Keratinocyte (primary cell): ENCODE results near the gene GAB2. TPM values are rescaled to one million over a fixed set of nuclear protein-coding genes. Genes with fewer than 3 reads are reported as not detected.
"Not testable (repeated sequence)": the region's sequence is repeated elsewhere in the genome, so short reads cannot be mapped to it uniquely, and the experiment has no call there.

Experiments
- DNase-seq: peaks from one replicate; pipeline ENCODE4 v3.0.0-alpha.2; 2011; ENCODE audit warnings: low read depth, missing footprints, low spot score
- FAIRE-seq: peaks from 2 replicates; lab custom pipeline; 2011; peaks lifted over from hg19 to GRCh38; lab: Jason Lieb, UNC
- H2AFZ ChIP-seq: 2 replicates; pipeline ENCODE4 v1.6.0; 2012; ENCODE audit warnings: low read length, control low read depth, inconsistent platforms; ENCODE audit not compliant: control insufficient read depth
- H3K27ac ChIP-seq: 2 replicates; pipeline ENCODE4 v1.5.1; 2011; ENCODE audit warnings: low read length; ENCODE audit not compliant: control insufficient read depth, insufficient read depth
- H3K27me3 ChIP-seq: 3 replicates; pipeline ENCODE4 v1.6.0; 2011; ENCODE audit warnings: low read length; ENCODE audit not compliant: control insufficient read depth, insufficient read depth; ENCODE audit errors: extremely low read depth
- H3K36me3 ChIP-seq, 2 experiments: 2 replicates in 1 of 2; 3 replicates in 1 of 2; pipeline ENCODE4 v1.5.1; 2011; ENCODE audit warnings: low read length in 2 of 2, mild to moderate bottlenecking in 1 of 2; ENCODE audit not compliant: control insufficient read depth in 2 of 2, insufficient read depth in 2 of 2; ENCODE audit errors: extremely low read depth in 1 of 2
- H3K4me1 ChIP-seq: 3 replicates; pipeline ENCODE4 v1.5.1; 2011; ENCODE audit warnings: low read length; ENCODE audit not compliant: control insufficient read depth, insufficient read depth; ENCODE audit errors: extremely low read depth
- H3K4me2 ChIP-seq: 3 replicates; pipeline ENCODE4 v1.6.0; 2011; ENCODE audit warnings: low read depth, low read length; ENCODE audit not compliant: control insufficient read depth, insufficient read depth; ENCODE audit errors: extremely low read depth
- H3K4me3 ChIP-seq, 3 experiments: fragments of 200-600 bp in 1 of 3; sonication (generic) in 1 of 3; 2 replicates in 2 of 3; 3 replicates in 1 of 3; pipeline ENCODE4 v1.5.1; 2011 to 2016; ENCODE audit warnings: low read length in 3 of 3, mild to moderate bottlenecking in 3 of 3, control low read depth in 2 of 3, inconsistent platforms in 1 of 3, low read depth in 1 of 3, mixed read lengths in 1 of 3, mixed run types in 1 of 3, moderate library complexity in 1 of 3; ENCODE audit not compliant: control insufficient read depth in 2 of 3, insufficient read depth in 2 of 3; ENCODE audit errors: extremely low read depth in 1 of 3
- H3K79me2 ChIP-seq: 2 replicates; pipeline ENCODE4 v1.6.0; 2012; ENCODE audit warnings: low read length; ENCODE audit not compliant: control insufficient read depth, insufficient read depth
- H3K9ac ChIP-seq: 3 replicates; pipeline ENCODE4 v1.6.0; 2011; ENCODE audit warnings: low read length; ENCODE audit not compliant: control insufficient read depth, insufficient read depth; ENCODE audit errors: extremely low read depth
- H3K9me1 ChIP-seq: 3 replicates; pipeline ENCODE4 v1.6.0; 2011; ENCODE audit warnings: low read length; ENCODE audit not compliant: control insufficient read depth, insufficient read depth; ENCODE audit errors: extremely low read depth
- H3K9me3 ChIP-seq: 2 replicates; pipeline ENCODE4 v1.5.1; 2012; ENCODE audit warnings: low read depth, low read length; ENCODE audit not compliant: control insufficient read depth
- H4K20me1 ChIP-seq: 3 replicates; pipeline ENCODE4 v1.6.0; 2011; ENCODE audit warnings: low read length; ENCODE audit not compliant: control insufficient read depth, insufficient read depth; ENCODE audit errors: extremely low read depth
- CTCF ChIP-seq, 3 experiments: IDR thresholded peaks in 1 of 3; conservative IDR thresholded peaks in 1 of 3; optimal IDR thresholded peaks in 1 of 3; 2 replicates in 2 of 3; 3 replicates in 1 of 3; pipeline versions ENCODE3 to v1.5.1; 2011; ENCODE audit warnings: low read length in 3 of 3, mild to moderate bottlenecking in 3 of 3, moderate library complexity in 2 of 3, control low read depth in 1 of 3, inconsistent platforms in 1 of 3; ENCODE audit not compliant: insufficient read depth in 2 of 3; ENCODE audit errors: extremely low read depth in 1 of 3
- EZH2 ChIP-seq: IDR thresholded peaks from one replicate; pipeline ENCODE4 v1.6.1; 2012; ENCODE audit warnings: inconsistent platforms, mild to moderate bottlenecking, low read length, moderate library complexity
- dilution Hi-C: fragments of 300-500 bp; cut with MboI; formaldehyde crosslinking; loops from one replicate; pipeline ENCODE4 v1.7.0; 2020; ENCODE audit warnings: low sequenced_read_pairs; ENCODE audit not compliant: extremely low pct_ligation_motif_present
- polyA plus RNA-seq, 5 experiments: library from polyadenylated mRNA; depleted of rRNA in 3 of 5; stranded (reverse) in 3 of 5; stranded (forward) in 1 of 5; unstranded in 1 of 5; fragments of >200 nt; gene quantifications; 1 replicate in 1 of 5; 2 replicates in 3 of 5; 3 replicates in 1 of 5; pipeline versions ENCODE4 v1.2.1 to v1.2.3, GENCODE V29; 2011 to 2012; ENCODE audit warnings: missing spikeins in 2 of 5, low read depth in 1 of 5, low replicate concordance in 1 of 5

GAB2 gene
- polyA plus RNA-seq, 1 donor (not counting 4 experiments of a cell fraction or from before 2014, with no cell fraction given): 0.68 TPM

- no peak overlapping the region for H2AFZ ChIP-seq
- no peaks in the 10 kb centered on the region for H3K27me3 ChIP-seq
- H3K36me3 ChIP-seq: no peaks in the 10 kb centered on the region
- H3K79me2 ChIP-seq: no peaks in the 10 kb centered on the region
- FAIRE-seq (no peak), DNase-seq (no peak)
- H3K27ac ChIP-seq: no peak overlapping the region
- H3K9ac ChIP-seq: no peak overlapping the region
- no peaks in the 10 kb centered on the region for H3K4me1 ChIP-seq
- H4K20me1 ChIP-seq: no peaks in the 10 kb centered on the region
- TF ChIP-seq EZH2 (no peak), CTCF (optimal IDR thresholded peaks at IDR 0.05 in 1 of 3, IDR thresholded peaks at IDR 0.05 in 1 of 3, conservative IDR thresholded peaks at IDR 0.05 in 1 of 3; ENCODE audit: extremely low read depth in 1 of 3, insufficient read depth in 2 of 3, low read length in 3 of 3) (no peak)
- no peaks in the 10 kb centered on the region for H3K9me3 ChIP-seq
- dilution Hi-C loops: no loop called here
- no peaks in the 10 kb centered on the region for H3K9me1 ChIP-seq
- H3K4me2 ChIP-seq: no peak overlapping the region
- no peak overlapping the region for H3K4me3 ChIP-seq
These were observed 121.4 kb downstream of the GAB2 start for GRCh38 chr11:78295991-78296930.

GRCh38 chr11:78295347-78295746 is 122.3 kb downstream of the GAB2 start:
- Histone ChIP-seq H3K9me3 (no peaks in the 10 kb centered on the region), H3K79me2 (no peaks in the 10 kb centered on the region), H2AFZ (no peak overlapping the region), H3K4me3 (no peak overlapping the region), H3K27ac (no peak overlapping the region), H3K36me3 (no peaks in the 10 kb centered on the region), H3K9ac (no peak overlapping the region), H3K4me1 (no peaks in the 10 kb centered on the region), H3K9me1 (no peaks in the 10 kb centered on the region), H4K20me1 (no peaks in the 10 kb centered on the region), H3K27me3 (no peaks in the 10 kb centered on the region), H3K4me2 (no peak overlapping the region)
- dilution Hi-C loops: no loop called here
- FAIRE-seq (no peak), DNase-seq (no peak)
- TF ChIP-seq CTCF (optimal IDR thresholded peaks at IDR 0.05 in 1 of 3, IDR thresholded peaks at IDR 0.05 in 1 of 3, conservative IDR thresholded peaks at IDR 0.05 in 1 of 3; ENCODE audit: extremely low read depth in 1 of 3, insufficient read depth in 2 of 3, low read length in 3 of 3): no peak
- no peak for TF ChIP-seq EZH2

- H3K4me1 ChIP-seq, H4K20me1 ChIP-seq, H3K79me2 ChIP-seq, DNase-seq, H3K27ac ChIP-seq, H3K27me3 ChIP-seq, H3K36me3 ChIP-seq, H3K4me2 ChIP-seq, H3K9ac ChIP-seq, FAIRE-seq, H3K9me1 ChIP-seq, H2AFZ ChIP-seq, H3K9me3 ChIP-seq, H3K4me3 ChIP-seq, dilution Hi-C loops: not testable (repeated sequence)
These were observed 123.5 kb downstream of the GAB2 start for GRCh38 chr11:78294100-78294499.
